ENCODE measurements around the gene ANKFY1. TPM values are rescaled to one million over a fixed set of nuclear protein-coding genes. Genes with fewer than 3 reads are reported as not detected.
A peak's percentile ranks its signal among the peaks of the same experiment; 100 is the strongest.

Gene ANKFY1
- total RNA-seq, 6 experiments from 2014 or later = 37.1 to 45.1 (median 40.7) TPM

GRCh38 chr17:4209611-4210010 is 54.2 kb downstream of the ANKFY1 start:
- TF ChIP-seq CTCF (IDR thresholded peaks at IDR 0.05) = no peak
- Mint-ChIP-seq H3K9me3 (no peaks in the 10 kb centered on the region), H3K4me3 (no peak overlapping the region), H3K27ac (peak overlapping the region; percentile 40), H3K36me3 (ENCODE audit: low read depth) (peaks cover 29% of the 10 kb centered on the region), H3K27me3 (ENCODE audit: insufficient read depth) (no peaks in the 10 kb centered on the region; the same call in 1 of the 2 replicates), H3K4me1 (ENCODE audit: low read depth) (peaks cover 35% of the 10 kb centered on the region)
- DNase-seq = no peak

- no peak overlapping the region; the same call in 1 of the 2 replicates for H3K27ac Mint-ChIP-seq
- H3K27me3 Mint-ChIP-seq (ENCODE audit: insufficient read depth) = no peaks in the 10 kb centered on the region; the same call in 1 of the 2 replicates
- TF ChIP-seq CTCF (IDR thresholded peaks at IDR 0.05) = no peak
- no peaks in the 10 kb centered on the region for H3K9me3 Mint-ChIP-seq
- H3K36me3 Mint-ChIP-seq (ENCODE audit: low read depth) = peaks cover 29% of the 10 kb centered on the region
- no peak overlapping the region for H3K4me3 Mint-ChIP-seq
- peak; percentile 28 for DNase-seq
- peaks cover 44% of the 10 kb centered on the region for H3K4me1 Mint-ChIP-seq (ENCODE audit: low read depth)
Measured at GRCh38 chr17:4208238-4208637, 55.5 kb downstream of the ANKFY1 start.

- Mint-ChIP-seq H3K4me1 (ENCODE audit: low read depth) (peaks cover 44% of the 10 kb centered on the region), H3K27me3 (ENCODE audit: insufficient read depth) (no peaks in the 10 kb centered on the region; the same call in 1 of the 2 replicates), H3K27ac (0 out of 2 replicates have a peak overlapping the region, but pooled peaks have one; percentile 54), H3K36me3 (ENCODE audit: low read depth) (peaks cover 29% of the 10 kb centered on the region), H3K9me3 (no peaks in the 10 kb centered on the region), H3K4me3 (no peak overlapping the region)
- TF ChIP-seq CTCF (IDR thresholded peaks at IDR 0.05) = no peak
- DNase-seq = no peak
Measured at GRCh38 chr17:4206962-4207361, 56.8 kb downstream of the ANKFY1 start.

GRCh38 chr17:4205917-4206316 is 57.9 kb downstream of the ANKFY1 start:
- no peaks in the 10 kb centered on the region; the same call in 1 of the 2 replicates for H3K27me3 Mint-ChIP-seq (ENCODE audit: insufficient read depth)
- peaks cover 51% of the 10 kb centered on the region for H3K4me1 Mint-ChIP-seq (ENCODE audit: low read depth)
- peak overlapping the region; percentile 54 for H3K27ac Mint-ChIP-seq
- DNase-seq = no peak
- no peak for TF ChIP-seq CTCF (IDR thresholded peaks at IDR 0.05)
- no peak overlapping the region for H3K4me3 Mint-ChIP-seq
- H3K36me3 Mint-ChIP-seq (ENCODE audit: low read depth) = peaks cover 29% of the 10 kb centered on the region
- no peaks in the 10 kb centered on the region for H3K9me3 Mint-ChIP-seq

DNA sequence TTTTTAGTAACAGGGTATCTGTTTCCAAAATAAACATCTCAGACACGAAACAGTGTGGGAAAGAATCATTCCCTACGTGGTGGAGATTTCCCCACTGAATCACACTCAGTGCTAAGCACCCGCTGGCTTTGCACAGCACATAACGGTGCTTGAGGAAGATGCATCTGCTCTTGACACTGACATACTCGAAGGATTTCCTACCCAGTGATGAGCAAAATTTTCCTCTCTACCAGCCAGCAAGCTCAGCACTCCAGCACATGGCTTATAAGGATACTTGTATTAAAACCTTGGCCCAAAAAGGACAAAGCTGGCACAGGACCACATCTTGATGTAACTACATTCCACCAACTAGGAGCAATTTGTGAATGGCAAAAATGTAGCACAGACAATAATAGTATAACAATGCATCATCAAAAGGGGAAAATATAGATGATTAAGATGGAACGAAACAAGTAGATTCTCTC is 59.0 kb downstream of the ANKFY1 start:
- Mint-ChIP-seq H3K27ac (peak overlapping the region; percentile 91), H3K4me1 (ENCODE audit: low read depth) (peaks cover 52% of the 10 kb centered on the region), H3K4me3 (peak overlapping the region; percentile 59), H3K9me3 (no peaks in the 10 kb centered on the region), H3K36me3 (ENCODE audit: low read depth) (peaks cover 29% of the 10 kb centered on the region), H3K27me3 (ENCODE audit: insufficient read depth) (no peaks in the 10 kb centered on the region; the same call in 1 of the 2 replicates)
- DNase-seq = peak; percentile 95
- no peak for TF ChIP-seq CTCF (IDR thresholded peaks at IDR 0.05)
